GM23248 (cell line): ENCODE data around the gene RAP2B.

ENCODE experiments used
- EZH2 ChIP-seq: fragments of 200-600 bp; sonication (generic); IDR thresholded peaks from 2 replicates; pipeline ENCODE4 v1.6.1; 2018; ENCODE audit warnings: antibody characterized with exemption, mild to moderate bottlenecking; ENCODE audit not compliant: insufficient read depth, poor library complexity, severe bottlenecking
- EZH2phosphoT487 ChIP-seq: fragments of 200-600 bp; sonication (generic); IDR thresholded peaks from 2 replicates; pipeline ENCODE4 v1.6.1; 2018; ENCODE audit warnings: antibody characterized with exemption, moderate library complexity, mild to moderate bottlenecking, low read depth; ENCODE audit not compliant: insufficient read depth

DNA sequence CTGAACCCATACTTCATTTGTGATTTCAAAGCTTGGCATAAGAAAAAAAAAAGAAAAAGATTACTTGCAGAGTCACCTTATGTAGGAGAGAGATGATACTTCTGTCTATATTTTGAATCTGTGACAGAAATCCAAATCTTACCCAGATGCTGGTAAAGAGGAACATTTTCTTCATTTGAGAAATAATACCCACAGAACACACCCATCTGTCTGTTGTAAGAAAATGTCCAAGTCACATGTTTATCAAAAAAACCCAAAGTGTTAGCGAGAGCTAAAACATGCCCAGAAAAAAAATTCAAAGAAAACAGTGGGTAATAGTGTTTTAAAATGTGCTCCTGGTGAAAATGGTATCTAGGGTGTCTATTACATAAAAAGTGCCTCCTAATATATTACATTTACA is 18.0 kb upstream of the RAP2B start:
- TF ChIP-seq EZH2 (no peak), EZH2phosphoT487 (no peak)
